GM19463 (cell line): Measurements from ENCODE around the gene ARHGAP45.

ENCODE experiments used
- ATAC-seq: cut with Tn5 transposase; IDR thresholded peaks from one replicate; pipeline ENCODE4 v1.9.1; 2021; ENCODE audit warnings: mild to moderate bottlenecking, moderate library complexity; ENCODE audit not compliant: unreplicated experiment

ARHGAP45 gene

DNA sequence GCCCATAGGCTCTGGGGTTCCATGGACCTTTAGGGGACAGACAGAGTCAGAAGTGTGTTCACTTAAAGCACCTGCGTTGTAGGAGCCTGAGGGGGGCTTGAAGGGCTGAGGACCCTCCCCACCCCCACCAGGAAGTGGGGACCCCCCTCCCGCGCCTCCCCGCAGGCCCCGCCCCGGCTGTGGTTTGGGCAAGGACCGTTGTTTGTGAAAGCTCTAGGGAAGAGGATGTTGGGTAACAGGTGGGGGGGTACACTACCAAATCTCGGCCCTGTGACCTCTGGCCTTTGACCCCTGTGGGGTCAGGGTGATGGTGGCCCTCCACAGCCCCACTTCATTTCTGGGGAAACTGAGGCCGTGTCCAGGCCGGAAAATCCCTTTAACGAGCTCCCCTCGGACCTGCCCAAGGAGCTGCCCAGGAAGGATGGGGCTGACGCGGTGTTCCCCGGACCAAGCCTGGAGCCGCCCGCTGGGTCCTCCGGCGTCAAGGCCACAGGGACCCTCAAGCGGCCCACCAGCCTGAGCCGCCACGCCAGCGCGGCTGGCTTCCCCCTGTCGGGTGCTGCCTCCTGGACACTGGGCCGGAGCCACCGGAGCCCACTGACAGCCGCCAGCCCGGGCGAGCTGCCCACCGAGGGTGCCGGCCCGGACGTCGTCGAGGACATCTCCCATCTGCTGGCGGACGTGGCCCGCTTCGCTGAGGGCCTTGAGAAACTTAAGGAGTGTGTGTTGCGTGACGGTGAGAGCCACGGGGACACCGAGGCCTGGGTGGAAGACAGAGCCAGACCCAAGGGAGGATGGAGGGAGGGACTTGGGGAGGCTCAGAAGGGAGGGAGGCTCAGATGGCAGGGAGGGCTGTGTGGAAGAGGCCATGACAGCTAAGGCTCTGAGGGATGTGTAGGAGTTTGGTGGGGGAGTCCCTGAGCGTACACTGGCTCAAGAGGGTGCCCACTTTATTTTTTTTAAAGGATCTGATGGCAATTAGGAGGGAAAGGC is 1.3 kb downstream of the ARHGAP45 start:
- ATAC-seq: no peak

GRCh38 chr19:1069009-1069779 is 2.2 kb downstream of the ARHGAP45 start:
- no peak for ATAC-seq

DNA sequence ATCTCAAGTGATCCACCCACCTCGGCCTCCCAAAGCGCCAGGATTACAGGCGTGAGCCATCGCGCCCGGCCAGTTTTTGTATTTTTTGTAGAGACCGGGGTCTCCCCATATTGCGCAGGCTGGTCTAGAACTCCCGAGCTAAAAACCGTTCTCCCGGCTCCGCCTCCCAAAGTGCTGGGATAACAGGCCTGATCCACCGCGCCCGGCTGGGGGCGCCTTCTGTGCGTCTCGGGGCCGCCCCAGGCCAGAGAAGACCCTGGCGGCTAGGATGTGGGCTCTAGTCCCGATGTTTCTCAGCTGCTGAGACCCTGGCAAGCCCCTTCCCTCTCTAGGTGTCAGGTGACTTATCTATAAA is 3.6 kb downstream of the ARHGAP45 start:
- no peak for ATAC-seq

GRCh38 chr19:1070931-1071791 is 4.2 kb downstream of the ARHGAP45 start:
- ATAC-seq: no peak

- ATAC-seq: no peak
Measured at GRCh38 chr19:1072371-1073015, 5.5 kb downstream of the ARHGAP45 start.

DNA sequence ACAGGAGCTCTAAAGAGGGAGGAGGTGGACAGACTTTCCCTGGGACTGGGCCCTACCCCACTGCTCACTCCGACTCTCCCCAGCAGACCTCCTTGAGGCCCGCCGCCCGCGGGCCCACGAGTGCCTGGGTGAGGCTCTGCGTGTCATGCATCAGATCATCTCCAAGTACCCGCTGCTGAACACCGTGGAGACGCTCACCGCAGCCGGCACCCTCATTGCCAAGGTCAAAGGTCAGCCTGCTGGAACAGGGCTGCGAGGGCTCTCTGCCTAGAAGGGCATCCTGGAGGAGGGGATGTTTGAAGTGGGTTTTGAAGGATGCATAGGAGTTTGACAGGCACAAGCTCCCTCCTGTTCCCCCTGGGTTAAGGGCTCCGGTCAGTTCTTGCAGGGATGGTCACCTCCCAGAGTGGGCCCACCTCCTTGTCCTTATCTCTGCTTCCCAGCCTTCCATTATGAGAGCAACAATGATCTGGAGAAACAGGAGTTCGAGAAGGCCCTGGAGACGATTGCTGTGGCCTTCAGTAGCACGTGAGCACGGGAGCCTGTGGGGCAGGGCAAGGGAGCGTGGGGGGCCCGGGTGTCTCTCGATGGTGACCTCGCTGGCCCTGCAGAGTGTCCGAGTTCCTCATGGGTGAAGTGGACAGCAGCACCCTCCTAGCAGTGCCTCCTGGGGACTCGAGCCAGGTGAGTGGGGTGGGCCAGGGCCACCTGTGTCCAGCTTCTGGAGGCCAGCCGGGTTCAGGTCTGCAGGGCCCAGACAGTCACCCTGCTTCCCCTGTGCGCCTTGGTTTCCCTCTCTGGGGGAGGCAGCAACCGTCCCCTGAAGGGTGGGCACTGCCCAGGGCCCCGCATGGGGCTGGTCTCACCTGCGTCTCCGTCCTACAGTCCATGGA is 6.3 kb downstream of the ARHGAP45 start:
- ATAC-seq: no peak

DNA sequence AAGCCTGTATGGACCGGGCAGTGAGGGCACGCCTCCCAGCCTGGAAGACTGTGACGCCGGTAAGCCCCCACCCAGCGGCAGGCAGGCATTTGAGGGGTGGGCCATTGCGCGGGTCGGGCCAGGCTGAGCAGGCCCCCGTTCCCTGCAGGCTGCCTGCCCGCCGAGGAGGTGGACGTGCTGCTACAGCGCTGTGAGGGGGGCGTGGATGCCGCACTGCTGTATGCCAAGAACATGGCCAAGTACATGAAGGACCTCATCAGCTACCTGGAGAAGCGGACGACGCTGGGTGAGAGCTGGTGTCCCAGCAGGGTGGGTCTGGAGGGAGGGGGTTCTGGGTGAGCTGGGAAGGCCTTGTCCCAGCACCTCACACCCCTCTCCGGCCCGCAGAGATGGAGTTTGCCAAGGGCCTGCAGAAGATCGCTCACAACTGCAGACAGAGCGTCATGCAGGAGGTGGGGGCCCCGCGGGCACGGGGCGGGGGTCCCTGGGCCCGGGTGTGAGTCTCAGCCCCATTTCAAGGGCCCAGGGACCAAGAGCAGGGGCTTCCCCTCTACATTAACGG is 7.1 kb downstream of the ARHGAP45 start:
- no peak for ATAC-seq

- ATAC-seq: no peak
Measured at GRCh38 chr19:1074544-1075283, 7.7 kb downstream of the ARHGAP45 start.

- no peak for ATAC-seq
Measured at GRCh38 chr19:1076046-1076386, 9.0 kb downstream of the ARHGAP45 start.

DNA sequence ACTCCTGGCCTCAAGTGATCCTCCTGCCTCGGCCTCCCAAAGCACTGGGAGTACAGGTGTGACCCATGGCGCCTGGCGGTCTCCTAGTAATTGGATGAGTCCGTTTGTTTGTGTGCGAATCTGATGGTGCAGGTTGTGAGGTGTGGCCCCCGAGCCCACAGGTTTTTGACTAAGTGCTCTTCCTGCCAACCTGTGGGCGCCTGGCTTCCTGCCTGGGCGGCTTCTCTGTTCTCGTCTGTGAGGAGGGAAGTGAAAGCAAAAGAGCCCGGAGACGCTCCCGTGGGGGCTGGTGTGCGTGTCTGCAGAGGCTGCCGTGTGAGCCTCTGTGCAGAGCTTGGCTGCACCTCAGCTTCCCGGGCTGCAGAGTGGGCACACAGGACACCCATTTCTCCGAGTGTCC is 10.0 kb downstream of the ARHGAP45 start:
- ATAC-seq: peak; percentile 73

GRCh38 chr19:1079566-1080111 is 12.7 kb downstream of the ARHGAP45 start:
- ATAC-seq: no peak

- no peak for ATAC-seq
Measured at GRCh38 chr19:1080360-1081161, 13.6 kb downstream of the ARHGAP45 start.

DNA sequence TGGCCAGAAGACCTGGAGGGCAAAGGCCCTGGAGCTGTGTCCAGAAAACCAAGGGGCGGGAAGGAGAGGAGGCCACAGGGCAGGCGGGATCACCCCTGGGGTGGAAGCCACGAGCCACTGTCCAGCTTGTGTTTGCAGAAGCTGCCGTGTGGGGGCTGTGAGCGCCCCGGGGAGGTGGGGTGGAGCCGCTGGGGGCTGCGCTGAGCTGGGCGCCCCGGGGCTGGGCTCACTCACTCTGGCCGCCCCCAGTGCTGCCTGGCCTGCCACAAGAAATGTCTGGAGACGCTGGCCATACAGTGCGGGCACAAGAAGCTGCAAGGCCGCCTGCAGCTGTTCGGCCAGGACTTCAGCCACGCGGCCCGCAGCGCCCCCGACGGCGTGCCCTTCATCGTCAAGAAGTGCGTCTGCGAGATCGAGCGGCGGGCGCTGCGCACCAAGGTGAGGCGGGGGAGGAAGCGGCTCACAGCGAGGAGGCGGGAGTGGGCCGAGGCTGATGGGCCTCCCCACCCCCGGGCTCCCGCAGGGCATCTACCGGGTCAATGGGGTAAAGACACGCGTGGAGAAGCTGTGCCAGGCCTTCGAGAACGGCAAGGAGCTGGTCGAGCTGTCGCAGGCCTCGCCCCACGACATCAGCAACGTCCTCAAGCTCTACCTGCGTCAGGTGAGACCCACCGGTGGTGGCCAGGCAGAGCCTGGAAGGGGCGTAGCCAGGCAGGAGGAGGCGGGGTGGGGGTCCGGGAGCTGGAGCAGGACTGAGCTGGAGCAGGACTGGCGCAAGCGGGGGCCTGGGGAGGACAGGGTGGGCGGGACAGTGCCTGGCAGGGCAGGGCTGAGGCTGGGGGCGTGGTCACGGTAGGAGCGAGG is 14.6 kb downstream of the ARHGAP45 start:
- no peak for ATAC-seq

GRCh38 chr19:1082165-1082927 is 15.4 kb downstream of the ARHGAP45 start:
- ATAC-seq: no peak

- ATAC-seq: no peak
Measured at GRCh38 chr19:1082928-1083816, 16.2 kb downstream of the ARHGAP45 start.
